K562 (cell line): ENCODE measurements around the gene NXF1. TPM values are rescaled to one million over a fixed set of nuclear protein-coding genes. Genes with fewer than 3 reads are reported as not detected.
A peak's percentile ranks its signal among the peaks of the same experiment; 100 is the strongest.

Experiments used
- ARID2 ChIP-seq: fragments of 450-650 bp; IDR thresholded peaks from 2 replicates; pipeline ENCODE4 v1.6.1; 2017; ENCODE audit warnings: antibody characterized with exemption, mild to moderate bottlenecking
- BACH1 ChIP-seq: fragments of 200-800 bp; sonication (Bioruptor generic); IDR thresholded peaks from 2 replicates; pipeline ENCODE4 v1.6.1; 2016; ENCODE audit warnings: missing genetic modification characterization, missing compliant biosample characterization
- CHD4 ChIP-seq: fragments of 200-600 bp; sonication (generic); IDR thresholded peaks from 3 replicates; pipeline ENCODE4 v1.6.1; 2012; ENCODE audit warnings: low read depth, mild to moderate bottlenecking, mixed read lengths, low read length, inconsistent platforms; ENCODE audit not compliant: insufficient read depth, insufficient replicate concordance, poor library complexity, severe bottlenecking
- CREM ChIP-seq: IDR thresholded peaks from 2 replicates; pipeline ENCODE4 v1.6.1; 2014; ENCODE audit warnings: antibody characterized with exemption, low read depth
- FOXP1 ChIP-seq: sonication (generic); formaldehyde crosslinking; IDR thresholded peaks from 2 replicates; pipeline ENCODE4 v1.8.0; 2022; ENCODE audit warnings: mild to moderate bottlenecking, missing genetic modification reagents
- NFE2L1 ChIP-seq: fragments of 450-650 bp; IDR thresholded peaks from 2 replicates; pipeline ENCODE4 v1.6.1; 2016; ENCODE audit warnings: missing genetic modification characterization, low read depth, mild to moderate bottlenecking, missing compliant biosample characterization, moderate library complexity, borderline replicate concordance
- ZNF586 ChIP-seq: fragments of 450-650 bp; formaldehyde crosslinking; conservative IDR thresholded peaks from 2 replicates; pipeline ENCODE4 v1.4.0; 2020; ENCODE audit warnings: mild to moderate bottlenecking, moderate library complexity
- polyA plus RNA-seq, 8 experiments: library from polyadenylated mRNA; depleted of rRNA in 4 of 8; stranded (reverse) in 5 of 8; unstranded in 3 of 8; fragments of >200 nt; fragmentation: Nextera tagmentation in 2 of 8; fragmentation: Illumina TruSeq in 1 of 8; extraction: Ambion mirVana in 2 of 8; extraction: Trizol in 1 of 8; gene quantifications; 2 replicates each; pipeline versions ENCODE4 v1.2.1 to v1.2.3, GENCODE V29; 2011 to 2014; ENCODE audit warnings: inconsistent platforms in 1 of 8, missing spikeins in 1 of 8
- total RNA-seq, 7 experiments: library from RNA; depleted of rRNA in 6 of 7; stranded (reverse); fragments of >200 nt in 6 of 7; fragmentation: Illumina TruSeq in 2 of 7; extraction: Trizol in 2 of 7; gene quantifications; 2 replicates each; pipeline versions ENCODE4 v1.2.1 to v1.2.3, GENCODE V29; 2011 to 2021; ENCODE audit warnings: low replicate concordance in 1 of 7
- TF ChIP-seq, protein P1 (sequence below), 2 experiments: fragments of 450-650 bp in 1 of 2; sonication (generic) in 1 of 2; formaldehyde crosslinking in 1 of 2; IDR thresholded peaks in 1 of 2; conservative IDR thresholded peaks in 1 of 2; 2 replicates each; pipeline versions ENCODE4 v1.6.1 to v1.8.1; 2016 to 2023; ENCODE audit warnings: mild to moderate bottlenecking in 2 of 2, moderate library complexity in 2 of 2, inconsistent platforms in 1 of 2, missing genetic modification reagents in 1 of 2
- TF ChIP-seq, protein P2 (sequence below): fragments of 450-650 bp; formaldehyde crosslinking; IDR thresholded peaks from 2 replicates; pipeline ENCODE4 v1.4.0; 2020; ENCODE audit warnings: mild to moderate bottlenecking, moderate library complexity
- TF ChIP-seq, protein P3 (sequence below): IDR thresholded peaks from 2 replicates; pipeline ENCODE4 v1.6.1; 2011; ENCODE audit warnings: borderline replicate concordance, low read depth, mild to moderate bottlenecking, moderate library complexity, low read length; ENCODE audit not compliant: insufficient read depth, poor library complexity, severe bottlenecking
- TF ChIP-seq, protein P4 (sequence below): fragments of 250-450 bp; sonication (Bioruptor Pico); IDR thresholded peaks from 2 replicates; pipeline ENCODE4 v1.8.0; 2021; ENCODE audit warnings: borderline replicate concordance, mild to moderate bottlenecking, moderate library complexity; ENCODE audit not compliant: poor library complexity, severe bottlenecking
- TF ChIP-seq, protein P5 (sequence below): fragments of 250-450 bp; sonication (Bioruptor Pico); IDR thresholded peaks from 2 replicates; pipeline ENCODE4 v1.5.0; 2021
- TF ChIP-seq, protein P6 (sequence below): sonication (generic); formaldehyde crosslinking; IDR thresholded peaks from 2 replicates; pipeline ENCODE4 v1.8.0; 2022; ENCODE audit warnings: missing genetic modification reagents, mild to moderate bottlenecking, borderline replicate concordance
- TF ChIP-seq, protein P7 (sequence below): sonication (generic); formaldehyde crosslinking; IDR thresholded peaks from 2 replicates; pipeline ENCODE4 v1.8.1; 2022; ENCODE audit warnings: missing genetic modification reagents
- TF ChIP-seq, protein P8 (sequence below): fragments of 450-650 bp; IDR thresholded peaks from 2 replicates; pipeline ENCODE4 v1.6.1; 2014; ENCODE audit warnings: low read depth, mild to moderate bottlenecking, moderate library complexity, borderline replicate concordance

Gene NXF1
- total and polyA plus RNA-seq, 9 of the 15 experiments (the other 6 are each of a cell fraction or from before 2014, with no cell fraction given) = 18.1 to 98.3 (median 35.8) TPM

DNA sequence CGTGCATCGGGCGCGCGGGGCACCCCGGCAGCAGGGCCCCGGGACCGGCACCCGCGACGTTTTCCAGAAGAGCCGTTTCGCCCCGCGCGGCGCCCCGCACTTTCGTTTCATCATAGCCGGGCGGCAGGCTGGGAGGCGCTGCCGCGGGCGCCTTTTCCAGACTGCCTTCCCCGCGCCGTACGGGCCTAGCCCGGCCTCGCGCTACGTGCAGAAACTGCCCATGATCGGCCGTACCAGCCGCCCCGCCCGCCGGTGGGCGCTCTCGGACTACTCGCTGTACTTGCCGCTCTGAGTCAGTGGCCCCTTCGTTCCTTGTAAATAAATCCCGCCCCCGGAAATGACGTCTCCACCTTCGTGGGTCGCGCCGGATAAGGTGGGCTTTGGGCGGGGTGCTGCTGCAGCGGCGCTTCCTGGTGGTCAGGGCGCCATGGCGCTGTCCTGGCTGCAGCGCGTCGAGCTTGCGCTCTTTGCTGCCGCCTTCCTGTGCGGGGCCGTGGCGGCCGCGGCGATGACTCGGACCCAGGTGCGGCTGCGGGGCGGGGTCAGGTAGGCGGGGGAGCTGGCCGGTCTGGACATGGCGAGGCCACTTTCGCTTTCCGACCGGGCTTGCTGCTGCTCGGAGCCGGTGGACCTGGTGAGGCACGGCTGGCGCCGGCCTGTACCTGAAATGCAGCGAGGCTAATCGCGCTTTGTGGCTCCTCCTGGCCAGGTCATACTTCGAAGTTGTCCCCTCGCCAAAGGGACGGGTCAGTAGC, 18.1 kb downstream of the NXF1 start, which contains the start of gene TMEM179B (continued):
- TF ChIP-seq BACH1 (tag) (no peak), FOXP1 (CRISPR knock-in tag) (peak; percentile 52; the same call in 1 of the 2 replicates), CREM (peak; percentile 98), NFE2L1 (tag) (no peak), ARID2 (no peak), ZNF586 (CRISPR knock-in tag) (no peak), CHD4 (no peak)
- TF ChIP-seq, protein P1, sequence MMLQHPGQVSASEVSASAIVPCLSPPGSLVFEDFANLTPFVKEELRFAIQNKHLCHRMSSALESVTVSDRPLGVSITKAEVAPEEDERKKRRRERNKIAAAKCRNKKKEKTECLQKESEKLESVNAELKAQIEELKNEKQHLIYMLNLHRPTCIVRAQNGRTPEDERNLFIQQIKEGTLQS (IDR thresholded peaks at IDR 0.05) = peak; percentile 40
- TF ChIP-seq, protein P1 (CRISPR knock-in tag; conservative IDR thresholded peaks at IDR 0.05) = peak; percentile 78; the same call in 1 of the 2 replicates
- TF ChIP-seq, protein P2, sequence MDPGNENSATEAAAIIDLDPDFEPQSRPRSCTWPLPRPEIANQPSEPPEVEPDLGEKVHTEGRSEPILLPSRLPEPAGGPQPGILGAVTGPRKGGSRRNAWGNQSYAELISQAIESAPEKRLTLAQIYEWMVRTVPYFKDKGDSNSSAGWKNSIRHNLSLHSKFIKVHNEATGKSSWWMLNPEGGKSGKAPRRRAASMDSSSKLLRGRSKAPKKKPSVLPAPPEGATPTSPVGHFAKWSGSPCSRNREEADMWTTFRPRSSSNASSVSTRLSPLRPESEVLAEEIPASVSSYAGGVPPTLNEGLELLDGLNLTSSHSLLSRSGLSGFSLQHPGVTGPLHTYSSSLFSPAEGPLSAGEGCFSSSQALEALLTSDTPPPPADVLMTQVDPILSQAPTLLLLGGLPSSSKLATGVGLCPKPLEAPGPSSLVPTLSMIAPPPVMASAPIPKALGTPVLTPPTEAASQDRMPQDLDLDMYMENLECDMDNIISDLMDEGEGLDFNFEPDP (CRISPR knock-in tag) = no peak
- TF ChIP-seq, protein P3, sequence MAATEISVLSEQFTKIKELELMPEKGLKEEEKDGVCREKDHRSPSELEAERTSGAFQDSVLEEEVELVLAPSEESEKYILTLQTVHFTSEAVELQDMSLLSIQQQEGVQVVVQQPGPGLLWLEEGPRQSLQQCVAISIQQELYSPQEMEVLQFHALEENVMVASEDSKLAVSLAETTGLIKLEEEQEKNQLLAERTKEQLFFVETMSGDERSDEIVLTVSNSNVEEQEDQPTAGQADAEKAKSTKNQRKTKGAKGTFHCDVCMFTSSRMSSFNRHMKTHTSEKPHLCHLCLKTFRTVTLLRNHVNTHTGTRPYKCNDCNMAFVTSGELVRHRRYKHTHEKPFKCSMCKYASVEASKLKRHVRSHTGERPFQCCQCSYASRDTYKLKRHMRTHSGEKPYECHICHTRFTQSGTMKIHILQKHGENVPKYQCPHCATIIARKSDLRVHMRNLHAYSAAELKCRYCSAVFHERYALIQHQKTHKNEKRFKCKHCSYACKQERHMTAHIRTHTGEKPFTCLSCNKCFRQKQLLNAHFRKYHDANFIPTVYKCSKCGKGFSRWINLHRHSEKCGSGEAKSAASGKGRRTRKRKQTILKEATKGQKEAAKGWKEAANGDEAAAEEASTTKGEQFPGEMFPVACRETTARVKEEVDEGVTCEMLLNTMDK = peak; percentile 10
- TF ChIP-seq, protein P4, sequence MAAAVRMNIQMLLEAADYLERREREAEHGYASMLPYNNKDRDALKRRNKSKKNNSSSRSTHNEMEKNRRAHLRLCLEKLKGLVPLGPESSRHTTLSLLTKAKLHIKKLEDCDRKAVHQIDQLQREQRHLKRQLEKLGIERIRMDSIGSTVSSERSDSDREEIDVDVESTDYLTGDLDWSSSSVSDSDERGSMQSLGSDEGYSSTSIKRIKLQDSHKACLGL = peak; percentile 22
- TF ChIP-seq, protein P5, sequence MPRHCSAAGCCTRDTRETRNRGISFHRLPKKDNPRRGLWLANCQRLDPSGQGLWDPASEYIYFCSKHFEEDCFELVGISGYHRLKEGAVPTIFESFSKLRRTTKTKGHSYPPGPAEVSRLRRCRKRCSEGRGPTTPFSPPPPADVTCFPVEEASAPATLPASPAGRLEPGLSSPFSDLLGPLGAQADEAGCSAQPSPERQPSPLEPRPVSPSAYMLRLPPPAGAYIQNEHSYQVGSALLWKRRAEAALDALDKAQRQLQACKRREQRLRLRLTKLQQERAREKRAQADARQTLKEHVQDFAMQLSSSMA = peak; percentile 63
- TF ChIP-seq, protein P6, sequence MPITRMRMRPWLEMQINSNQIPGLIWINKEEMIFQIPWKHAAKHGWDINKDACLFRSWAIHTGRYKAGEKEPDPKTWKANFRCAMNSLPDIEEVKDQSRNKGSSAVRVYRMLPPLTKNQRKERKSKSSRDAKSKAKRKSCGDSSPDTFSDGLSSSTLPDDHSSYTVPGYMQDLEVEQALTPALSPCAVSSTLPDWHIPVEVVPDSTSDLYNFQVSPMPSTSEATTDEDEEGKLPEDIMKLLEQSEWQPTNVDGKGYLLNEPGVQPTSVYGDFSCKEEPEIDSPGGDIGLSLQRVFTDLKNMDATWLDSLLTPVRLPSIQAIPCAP (CRISPR knock-in tag) = peak; percentile 92
- TF ChIP-seq, protein P7, sequence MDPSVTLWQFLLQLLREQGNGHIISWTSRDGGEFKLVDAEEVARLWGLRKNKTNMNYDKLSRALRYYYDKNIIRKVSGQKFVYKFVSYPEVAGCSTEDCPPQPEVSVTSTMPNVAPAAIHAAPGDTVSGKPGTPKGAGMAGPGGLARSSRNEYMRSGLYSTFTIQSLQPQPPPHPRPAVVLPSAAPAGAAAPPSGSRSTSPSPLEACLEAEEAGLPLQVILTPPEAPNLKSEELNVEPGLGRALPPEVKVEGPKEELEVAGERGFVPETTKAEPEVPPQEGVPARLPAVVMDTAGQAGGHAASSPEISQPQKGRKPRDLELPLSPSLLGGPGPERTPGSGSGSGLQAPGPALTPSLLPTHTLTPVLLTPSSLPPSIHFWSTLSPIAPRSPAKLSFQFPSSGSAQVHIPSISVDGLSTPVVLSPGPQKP (CRISPR knock-in tag) = no peak
- TF ChIP-seq, protein P8, sequence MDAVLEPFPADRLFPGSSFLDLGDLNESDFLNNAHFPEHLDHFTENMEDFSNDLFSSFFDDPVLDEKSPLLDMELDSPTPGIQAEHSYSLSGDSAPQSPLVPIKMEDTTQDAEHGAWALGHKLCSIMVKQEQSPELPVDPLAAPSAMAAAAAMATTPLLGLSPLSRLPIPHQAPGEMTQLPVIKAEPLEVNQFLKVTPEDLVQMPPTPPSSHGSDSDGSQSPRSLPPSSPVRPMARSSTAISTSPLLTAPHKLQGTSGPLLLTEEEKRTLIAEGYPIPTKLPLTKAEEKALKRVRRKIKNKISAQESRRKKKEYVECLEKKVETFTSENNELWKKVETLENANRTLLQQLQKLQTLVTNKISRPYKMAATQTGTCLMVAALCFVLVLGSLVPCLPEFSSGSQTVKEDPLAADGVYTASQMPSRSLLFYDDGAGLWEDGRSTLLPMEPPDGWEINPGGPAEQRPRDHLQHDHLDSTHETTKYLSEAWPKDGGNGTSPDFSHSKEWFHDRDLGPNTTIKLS = peak; percentile 58; the same call in 1 of the 2 replicates
